SK-N-SH treated with all-trans-retinoic acid at 6 μM for 48 hours (cell line): ENCODE results near the gene ACSM2A.

Source experiments
- ATAC-seq: fragments of 200-7000 bp; cut with Tn5 transposase; 3 replicates; pipeline ENCODE4 v1.9.1; 2020; ENCODE audit warnings: mild to moderate bottlenecking, moderate library complexity
- ARNTL ChIP-seq: fragments of 450-650 bp; formaldehyde crosslinking; IDR thresholded peaks from 2 replicates; pipeline ENCODE4 v1.5.0; 2020; ENCODE audit warnings: low read depth, mild to moderate bottlenecking, moderate library complexity, borderline replicate concordance
- BACH2 ChIP-seq: fragments of 250-450 bp; sonication (Bioruptor Pico); IDR thresholded peaks from 2 replicates; pipeline ENCODE4 v1.9.0; 2021; ENCODE audit warnings: mild to moderate bottlenecking, borderline replicate concordance
- CREB5 ChIP-seq: fragments of 250-450 bp; sonication (Bioruptor Pico); IDR thresholded peaks from 2 replicates; pipeline ENCODE4 v1.5.1; 2020; ENCODE audit warnings: low read depth, mild to moderate bottlenecking, moderate library complexity
- CSDC2 ChIP-seq: fragments of 250-450 bp; sonication (Bioruptor Pico); IDR thresholded peaks from 2 replicates; pipeline ENCODE4 v1.5.0; 2020; ENCODE audit warnings: mild to moderate bottlenecking, moderate library complexity
- CSRNP3 ChIP-seq: fragments of 250-450 bp; sonication (Bioruptor Pico); IDR thresholded peaks from 2 replicates; pipeline ENCODE4 v1.5.1; 2021; ENCODE audit warnings: mild to moderate bottlenecking, moderate library complexity
- ESRRG ChIP-seq: fragments of 250-450 bp; sonication (Bioruptor Pico); IDR thresholded peaks from 2 replicates; pipeline ENCODE4 v1.6.1; 2021; ENCODE audit warnings: mild to moderate bottlenecking
- GLIS3 ChIP-seq: fragments of 250-450 bp; sonication (Bioruptor Pico); IDR thresholded peaks from 2 replicates; pipeline ENCODE4 v1.5.0; 2020; ENCODE audit warnings: mild to moderate bottlenecking, moderate library complexity
- ISL1 ChIP-seq: fragments of 250-450 bp; sonication (Bioruptor Pico); IDR thresholded peaks from 2 replicates; pipeline ENCODE4 v2.1.2; 2022; ENCODE audit warnings: mild to moderate bottlenecking, moderate library complexity
- PATZ1 ChIP-seq: fragments of 250-450 bp; sonication (Bioruptor Pico); IDR thresholded peaks from 2 replicates; pipeline ENCODE4 v1.8.0; 2020; ENCODE audit warnings: mild to moderate bottlenecking, moderate library complexity, borderline replicate concordance
- PPARA ChIP-seq: fragments of 250-450 bp; sonication (Bioruptor Pico); IDR thresholded peaks from 2 replicates; pipeline ENCODE4 v1.5.0; 2020; ENCODE audit warnings: mild to moderate bottlenecking, borderline replicate concordance
- RARB ChIP-seq: fragments of 250-450 bp; sonication (Bioruptor Pico); IDR thresholded peaks from 2 replicates; pipeline ENCODE4 v1.8.0; 2021; ENCODE audit warnings: mild to moderate bottlenecking, moderate library complexity
- SNAI2 ChIP-seq: fragments of 250-450 bp; sonication (Bioruptor Pico); IDR thresholded peaks from 2 replicates; pipeline ENCODE4 v1.5.0; 2020; ENCODE audit warnings: mild to moderate bottlenecking, moderate library complexity
- TCF4 ChIP-seq: fragments of 250-450 bp; sonication (Bioruptor Pico); IDR thresholded peaks from 2 replicates; pipeline ENCODE4 v1.8.0; 2021; ENCODE audit warnings: mild to moderate bottlenecking, moderate library complexity, borderline replicate concordance
- TOX ChIP-seq: fragments of 250-450 bp; sonication (Bioruptor Pico); IDR thresholded peaks from 2 replicates; pipeline ENCODE4 v1.8.0; 2021; ENCODE audit warnings: mild to moderate bottlenecking, moderate library complexity, borderline replicate concordance
- ZC3H10 ChIP-seq: fragments of 250-450 bp; sonication (Bioruptor Pico); IDR thresholded peaks from 2 replicates; pipeline ENCODE4 v1.5.1; 2021; ENCODE audit warnings: mild to moderate bottlenecking, moderate library complexity
- ZFP30 ChIP-seq: fragments of 450-650 bp; formaldehyde crosslinking; IDR thresholded peaks from 2 replicates; pipeline ENCODE4 v1.5.0; 2022; ENCODE audit warnings: mild to moderate bottlenecking, moderate library complexity
- ZNF565 ChIP-seq: fragments of 450-650 bp; formaldehyde crosslinking; conservative IDR thresholded peaks from 2 replicates; pipeline ENCODE4 v1.5.0; 2020; ENCODE audit warnings: low read depth, mild to moderate bottlenecking, moderate library complexity
- ZNF8 ChIP-seq: fragments of 450-650 bp; formaldehyde crosslinking; IDR thresholded peaks from 2 replicates; pipeline ENCODE4 v1.5.0; 2020; ENCODE audit warnings: mild to moderate bottlenecking, moderate library complexity
- TF ChIP-seq, protein P1 (sequence below): fragments of 250-450 bp; sonication (Bioruptor Pico); IDR thresholded peaks from 2 replicates; pipeline ENCODE4 v1.5.0; 2020; ENCODE audit warnings: mild to moderate bottlenecking, moderate library complexity
- TF ChIP-seq, protein P2 (sequence below): fragments of 250-450 bp; sonication (Bioruptor Pico); IDR thresholded peaks from 2 replicates; pipeline ENCODE4 v1.8.0; 2021; ENCODE audit warnings: low read depth, mild to moderate bottlenecking, moderate library complexity, borderline replicate concordance

The ACSM2A gene

GRCh38 chr16:20504418-20504817 is 53.1 kb downstream of the ACSM2A start (continued):
- TF ChIP-seq GLIS3 (CRISPR knock-in tag) = no peak

- ATAC-seq = no peak
- no peak for TF ChIP-seq ZNF8 (CRISPR knock-in tag)
- TF ChIP-seq TOX (CRISPR knock-in tag) = no peak
- TF ChIP-seq RARB (CRISPR knock-in tag) = no peak
- no peak for TF ChIP-seq CSDC2 (CRISPR knock-in tag)
- TF ChIP-seq, protein P1, sequence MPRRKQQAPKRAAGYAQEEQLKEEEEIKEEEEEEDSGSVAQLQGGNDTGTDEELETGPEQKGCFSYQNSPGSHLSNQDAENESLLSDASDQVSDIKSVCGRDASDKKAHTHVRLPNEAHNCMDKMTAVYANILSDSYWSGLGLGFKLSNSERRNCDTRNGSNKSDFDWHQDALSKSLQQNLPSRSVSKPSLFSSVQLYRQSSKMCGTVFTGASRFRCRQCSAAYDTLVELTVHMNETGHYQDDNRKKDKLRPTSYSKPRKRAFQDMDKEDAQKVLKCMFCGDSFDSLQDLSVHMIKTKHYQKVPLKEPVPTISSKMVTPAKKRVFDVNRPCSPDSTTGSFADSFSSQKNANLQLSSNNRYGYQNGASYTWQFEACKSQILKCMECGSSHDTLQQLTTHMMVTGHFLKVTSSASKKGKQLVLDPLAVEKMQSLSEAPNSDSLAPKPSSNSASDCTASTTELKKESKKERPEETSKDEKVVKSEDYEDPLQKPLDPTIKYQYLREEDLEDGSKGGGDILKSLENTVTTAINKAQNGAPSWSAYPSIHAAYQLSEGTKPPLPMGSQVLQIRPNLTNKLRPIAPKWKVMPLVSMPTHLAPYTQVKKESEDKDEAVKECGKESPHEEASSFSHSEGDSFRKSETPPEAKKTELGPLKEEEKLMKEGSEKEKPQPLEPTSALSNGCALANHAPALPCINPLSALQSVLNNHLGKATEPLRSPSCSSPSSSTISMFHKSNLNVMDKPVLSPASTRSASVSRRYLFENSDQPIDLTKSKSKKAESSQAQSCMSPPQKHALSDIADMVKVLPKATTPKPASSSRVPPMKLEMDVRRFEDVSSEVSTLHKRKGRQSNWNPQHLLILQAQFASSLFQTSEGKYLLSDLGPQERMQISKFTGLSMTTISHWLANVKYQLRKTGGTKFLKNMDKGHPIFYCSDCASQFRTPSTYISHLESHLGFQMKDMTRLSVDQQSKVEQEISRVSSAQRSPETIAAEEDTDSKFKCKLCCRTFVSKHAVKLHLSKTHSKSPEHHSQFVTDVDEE = no peak
- no peak for TF ChIP-seq PATZ1 (CRISPR knock-in tag)
- TF ChIP-seq ZC3H10 = no peak
- TF ChIP-seq, protein P2, sequence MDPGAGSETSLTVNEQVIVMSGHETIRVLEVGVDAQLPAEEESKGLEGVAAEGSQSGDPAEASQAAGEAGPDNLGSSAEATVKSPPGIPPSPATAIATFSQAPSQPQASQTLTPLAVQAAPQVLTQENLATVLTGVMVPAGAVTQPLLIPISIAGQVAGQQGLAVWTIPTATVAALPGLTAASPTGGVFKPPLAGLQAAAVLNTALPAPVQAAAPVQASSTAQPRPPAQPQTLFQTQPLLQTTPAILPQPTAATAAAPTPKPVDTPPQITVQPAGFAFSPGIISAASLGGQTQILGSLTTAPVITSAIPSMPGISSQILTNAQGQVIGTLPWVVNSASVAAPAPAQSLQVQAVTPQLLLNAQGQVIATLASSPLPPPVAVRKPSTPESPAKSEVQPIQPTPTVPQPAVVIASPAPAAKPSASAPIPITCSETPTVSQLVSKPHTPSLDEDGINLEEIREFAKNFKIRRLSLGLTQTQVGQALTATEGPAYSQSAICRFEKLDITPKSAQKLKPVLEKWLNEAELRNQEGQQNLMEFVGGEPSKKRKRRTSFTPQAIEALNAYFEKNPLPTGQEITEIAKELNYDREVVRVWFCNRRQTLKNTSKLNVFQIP (CRISPR knock-in tag) = no peak
- no peak for TF ChIP-seq TCF4 (CRISPR knock-in tag)
- no peak for TF ChIP-seq CREB5 (CRISPR knock-in tag)
- TF ChIP-seq ESRRG (CRISPR knock-in tag) = no peak
- TF ChIP-seq ARNTL = no peak
- TF ChIP-seq ZNF565 (CRISPR knock-in tag) = no peak
- TF ChIP-seq, all 23 proteins: peak for 0
Observed at GRCh38 chr16:20507280-20507679, 56.0 kb downstream of the ACSM2A start.

- ATAC-seq = no peak
- TF ChIP-seq ARNTL = no peak
- no peak for TF ChIP-seq ZNF8 (CRISPR knock-in tag)
- TF ChIP-seq ZFP30 = no peak
Observed at GRCh38 chr16:20510323-20510722, 59.0 kb downstream of the ACSM2A start.

DNA sequence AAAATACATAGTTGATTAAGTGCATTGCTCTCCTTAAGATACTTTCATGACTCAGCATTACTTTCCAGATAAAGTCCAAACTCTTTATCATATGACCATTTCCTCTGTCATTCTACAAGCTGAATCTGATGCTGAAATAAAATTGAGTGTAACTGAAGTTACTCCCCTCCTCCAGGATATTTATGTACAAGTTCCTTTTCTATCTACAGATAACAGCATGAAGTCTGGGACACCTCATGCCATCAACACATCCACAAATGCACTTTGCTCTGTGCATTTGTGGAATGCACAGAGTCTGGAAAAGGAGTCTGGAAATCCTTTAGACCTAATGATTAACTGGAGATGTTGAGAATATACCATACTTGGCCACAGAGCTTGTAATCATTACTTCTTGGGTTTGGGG is 64.4 kb downstream of the ACSM2A start:
- ATAC-seq = no peak
- TF ChIP-seq ZFP30 = no peak
- no peak for TF ChIP-seq TOX (CRISPR knock-in tag)
- no peak for TF ChIP-seq ESRRG (CRISPR knock-in tag)
- TF ChIP-seq PATZ1 (CRISPR knock-in tag) = no peak
- TF ChIP-seq CREB5 (CRISPR knock-in tag) = no peak
- no peak for TF ChIP-seq ISL1 (CRISPR knock-in tag)
- no peak for TF ChIP-seq SNAI2 (CRISPR knock-in tag)
- no peak for TF ChIP-seq CSDC2 (CRISPR knock-in tag)
- TF ChIP-seq, protein P2 (CRISPR knock-in tag) = no peak
- no peak for TF ChIP-seq ZC3H10
- TF ChIP-seq CSRNP3 (CRISPR knock-in tag) = no peak
- TF ChIP-seq BACH2 (CRISPR knock-in tag) = no peak
- TF ChIP-seq PPARA = no peak
- no peak for TF ChIP-seq ZNF8 (CRISPR knock-in tag)
